ENCODE results near the gene SBF2.

DNA sequence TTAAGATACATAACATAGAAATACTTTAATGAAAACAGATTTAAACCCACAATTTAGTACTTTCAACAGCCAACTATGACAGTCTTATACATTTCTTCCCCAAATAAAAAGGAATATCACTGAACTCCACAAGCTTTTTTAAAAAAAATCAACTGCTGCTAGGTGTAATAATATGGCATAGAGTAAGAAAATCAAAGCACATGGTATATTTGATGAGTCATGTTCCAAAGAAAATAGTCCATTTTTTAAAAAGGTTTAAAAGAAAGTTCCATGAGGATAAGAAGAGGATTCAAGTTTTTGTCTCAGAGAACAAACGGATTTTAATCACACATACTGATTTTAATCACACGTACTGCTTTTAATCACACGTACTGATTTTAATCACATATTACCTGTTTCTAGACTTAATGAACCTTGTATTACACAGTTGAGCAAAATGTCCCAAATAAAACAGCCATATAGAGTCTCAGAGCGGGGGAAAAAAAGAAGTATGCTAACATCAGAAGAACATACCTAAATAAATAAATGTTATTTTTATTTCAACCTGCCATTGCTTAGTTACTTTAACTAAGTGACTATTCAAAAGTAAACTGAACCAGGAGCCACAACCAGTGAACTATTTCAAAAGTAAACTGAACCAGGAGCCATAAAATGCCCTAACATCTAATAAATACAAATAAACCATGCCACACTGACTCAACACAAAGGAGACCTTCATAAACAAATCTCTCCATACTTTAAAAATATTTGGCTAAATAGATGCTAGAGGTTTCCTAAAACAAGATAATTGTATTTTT is 198.4 kb downstream of the SBF2 start:
- TF ChIP-seq, protein P1, sequence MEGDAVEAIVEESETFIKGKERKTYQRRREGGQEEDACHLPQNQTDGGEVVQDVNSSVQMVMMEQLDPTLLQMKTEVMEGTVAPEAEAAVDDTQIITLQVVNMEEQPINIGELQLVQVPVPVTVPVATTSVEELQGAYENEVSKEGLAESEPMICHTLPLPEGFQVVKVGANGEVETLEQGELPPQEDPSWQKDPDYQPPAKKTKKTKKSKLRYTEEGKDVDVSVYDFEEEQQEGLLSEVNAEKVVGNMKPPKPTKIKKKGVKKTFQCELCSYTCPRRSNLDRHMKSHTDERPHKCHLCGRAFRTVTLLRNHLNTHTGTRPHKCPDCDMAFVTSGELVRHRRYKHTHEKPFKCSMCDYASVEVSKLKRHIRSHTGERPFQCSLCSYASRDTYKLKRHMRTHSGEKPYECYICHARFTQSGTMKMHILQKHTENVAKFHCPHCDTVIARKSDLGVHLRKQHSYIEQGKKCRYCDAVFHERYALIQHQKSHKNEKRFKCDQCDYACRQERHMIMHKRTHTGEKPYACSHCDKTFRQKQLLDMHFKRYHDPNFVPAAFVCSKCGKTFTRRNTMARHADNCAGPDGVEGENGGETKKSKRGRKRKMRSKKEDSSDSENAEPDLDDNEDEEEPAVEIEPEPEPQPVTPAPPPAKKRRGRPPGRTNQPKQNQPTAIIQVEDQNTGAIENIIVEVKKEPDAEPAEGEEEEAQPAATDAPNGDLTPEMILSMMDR (conservative IDR thresholded peaks at IDR 0.05; ENCODE audit: low read depth, low read length), result no peak
- TF ChIP-seq EZH2 (IDR thresholded peaks at IDR 0.05; ENCODE audit: low read length, unreplicated experiment), result no peak
- TF ChIP-seq EZH2phosphoT487 (IDR thresholded peaks at IDR 0.05; ENCODE audit: borderline replicate concordance, low read length), result no peak
